IgD-negative memory B cell (primary cell): ENCODE measurements around the gene NPTX1. TPM values are rescaled to one million over a fixed set of nuclear protein-coding genes. Genes with fewer than 3 reads are reported as not detected.

Source experiments
- H3K27ac Mint-ChIP-seq, 3 donors: one replicate each; pipeline ENCODE4 v1.8.0; 2020 to 2022; ENCODE audit warnings: mild to moderate bottlenecking in 3 of 3, mixed read lengths in 3 of 3, moderate library complexity in 1 of 3
- H3K27me3 Mint-ChIP-seq: one replicate; pipeline ENCODE4 v1.8.0; 2021; ENCODE audit warnings: mixed read lengths
- H3K36me3 Mint-ChIP-seq: one replicate; pipeline ENCODE4 v1.8.0; 2020; ENCODE audit warnings: mild to moderate bottlenecking, mixed read lengths
- H3K4me1 Mint-ChIP-seq, 3 donors: one replicate each; pipeline ENCODE4 v1.8.0; 2020 to 2022; ENCODE audit warnings: mixed read lengths in 3 of 3, mild to moderate bottlenecking in 1 of 3
- H3K4me3 Mint-ChIP-seq, 4 donors: one replicate each; pipeline ENCODE4 v1.8.0; 2020 to 2022; ENCODE audit warnings: mild to moderate bottlenecking in 4 of 4, mixed read lengths in 4 of 4, moderate library complexity in 3 of 4
- H3K9me3 Mint-ChIP-seq, 3 donors: one replicate each; pipeline ENCODE4 v1.8.0; 2020 to 2021; ENCODE audit warnings: mixed read lengths in 3 of 3, mild to moderate bottlenecking in 1 of 3
- polyA plus RNA-seq: library from polyadenylated mRNA; unstranded; fragments of 300-500 nt; fragmentation: Illumina TruSeq; gene quantifications from one replicate; pipeline ENCODE4 v1.2.3, GENCODE V29; 2021

Gene NPTX1
- polyA plus RNA-seq, 1 donor from 2014 or later, result not detected

DNA sequence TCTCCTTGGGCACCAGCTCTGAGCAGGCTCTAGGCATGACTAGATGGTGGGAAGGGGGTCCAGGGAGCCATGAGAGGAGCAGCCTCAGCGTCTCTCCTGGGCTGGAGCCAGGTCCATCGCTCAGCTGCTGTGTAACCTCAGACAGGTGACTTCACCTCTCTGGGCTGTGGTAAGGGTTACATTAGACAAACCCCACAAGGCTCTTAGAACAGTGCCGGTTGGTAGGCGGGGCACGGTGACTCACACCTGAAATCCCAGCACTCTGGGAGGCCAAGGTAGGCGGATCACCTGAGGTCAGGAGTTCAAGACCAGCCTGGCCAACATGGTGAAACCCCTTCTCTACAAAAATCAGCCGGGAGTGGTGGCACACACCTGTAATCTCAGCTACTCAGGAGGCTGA, 18.1 kb upstream of the NPTX1 start:
- H3K27me3 Mint-ChIP-seq, result peaks cover 16% of the 10 kb centered on the region
- H3K27ac Mint-ChIP-seq, result no peak overlapping the region
- H3K4me3 Mint-ChIP-seq, result no peak overlapping the region
- no peaks in the 10 kb centered on the region for H3K36me3 Mint-ChIP-seq
- H3K9me3 Mint-ChIP-seq, result peaks cover 0 to 2% (median 0%) of the 10 kb centered on the region in 3 donors
- H3K4me1 Mint-ChIP-seq, result peaks cover 0 to 3% (median 0%) of the 10 kb centered on the region in 3 donors

DNA sequence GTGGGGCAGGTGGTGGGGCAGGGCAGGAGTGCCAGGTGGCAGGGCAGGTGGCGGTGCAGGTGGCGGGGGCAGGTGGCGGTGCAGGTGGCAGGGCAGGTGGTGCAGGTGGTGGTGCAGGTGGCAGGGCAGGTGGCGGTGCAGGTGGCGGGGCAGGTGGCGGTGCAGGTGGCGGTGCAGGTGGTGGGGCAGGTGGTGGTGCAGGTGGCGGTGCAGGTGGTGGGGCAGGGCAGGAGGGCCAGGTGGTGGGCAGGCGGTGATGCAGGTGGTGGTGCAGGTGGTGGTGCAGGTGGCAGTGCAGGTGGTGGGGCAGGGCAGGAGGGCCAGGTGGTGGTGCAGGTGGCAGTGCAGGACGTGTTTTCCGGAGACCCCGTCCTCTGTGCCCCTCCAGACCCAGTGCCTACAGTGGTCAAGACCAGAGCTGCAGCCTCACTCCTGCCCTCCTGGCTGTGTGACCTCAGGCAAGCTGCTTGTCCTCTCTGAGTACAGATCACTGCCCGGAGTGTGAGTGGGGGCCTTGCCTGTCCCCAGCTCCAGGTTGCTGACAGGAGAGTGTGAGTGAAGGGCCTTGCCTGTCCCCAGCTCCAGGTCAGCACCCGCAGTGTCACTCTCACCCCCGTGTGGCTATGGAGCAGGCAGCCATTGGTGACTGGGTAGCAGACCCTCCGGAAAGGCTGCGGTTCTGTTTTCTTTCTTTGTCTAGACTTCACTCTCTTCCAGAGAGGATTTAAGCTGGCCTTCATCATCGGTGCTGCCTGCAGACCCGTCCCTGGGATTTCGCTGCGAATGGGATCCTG, 16.1 kb upstream of the NPTX1 start:
- Mint-ChIP-seq H3K27ac (peak overlapping the region in 1 of 3 donors; percentile 4), H3K4me1 (no peaks in the 10 kb centered on the region), H3K27me3 (peaks cover 11% of the 10 kb centered on the region), H3K4me3 (no peak overlapping the region), H3K9me3 (peaks cover 0 to 2% (median 0%) of the 10 kb centered on the region in 3 donors), H3K36me3 (no peaks in the 10 kb centered on the region)

DNA sequence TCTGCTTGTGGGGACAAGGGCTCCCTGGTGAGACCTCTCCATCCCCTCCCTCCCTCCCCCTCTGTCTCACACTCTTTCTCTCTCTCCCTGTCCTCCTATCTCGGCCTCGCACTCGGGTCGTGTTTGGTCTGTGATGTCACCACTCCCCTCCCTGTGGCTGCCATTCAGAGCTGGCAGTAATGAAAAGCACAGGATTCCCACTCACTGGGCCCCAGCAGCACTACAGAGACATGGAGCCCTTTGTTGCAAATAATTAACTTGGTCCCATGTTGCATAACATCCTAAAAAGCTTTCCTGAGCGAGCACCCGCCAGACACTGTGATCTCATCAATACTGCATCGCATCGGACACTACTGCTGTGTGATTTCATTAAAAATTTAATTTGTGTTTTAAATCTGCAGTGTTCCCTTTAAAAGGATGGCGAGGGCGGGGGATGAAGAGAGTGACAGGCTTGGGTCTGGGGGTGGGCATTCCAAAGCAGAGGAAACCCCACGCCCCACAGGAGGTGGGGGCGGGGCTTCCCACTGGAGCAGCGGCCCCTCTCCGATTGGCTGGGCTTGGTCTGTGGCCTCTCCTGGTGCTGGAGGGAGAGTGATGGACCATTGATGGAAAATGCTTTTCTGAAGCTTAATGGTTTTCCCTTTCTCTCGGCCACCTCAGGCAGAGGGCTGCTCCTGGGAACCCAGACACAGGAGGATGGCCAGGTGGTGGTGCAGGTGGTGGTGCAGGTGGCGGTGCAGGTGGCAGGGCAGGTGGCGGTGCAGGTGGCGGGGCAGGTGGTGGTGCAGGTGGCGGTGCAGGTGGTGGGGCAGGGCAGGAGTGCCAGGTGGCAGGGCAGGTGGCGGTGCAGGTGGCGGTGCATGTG, 15.3 kb upstream of the NPTX1 start:
- no peaks in the 10 kb centered on the region for H3K36me3 Mint-ChIP-seq
- peaks cover 9% of the 10 kb centered on the region for H3K27me3 Mint-ChIP-seq
- peaks cover 0 to 2% (median 0%) of the 10 kb centered on the region in 3 donors for H3K9me3 Mint-ChIP-seq
- H3K4me3 Mint-ChIP-seq, result no peak overlapping the region
- no peaks in the 10 kb centered on the region for H3K4me1 Mint-ChIP-seq
- H3K27ac Mint-ChIP-seq, result no peak overlapping the region

DNA sequence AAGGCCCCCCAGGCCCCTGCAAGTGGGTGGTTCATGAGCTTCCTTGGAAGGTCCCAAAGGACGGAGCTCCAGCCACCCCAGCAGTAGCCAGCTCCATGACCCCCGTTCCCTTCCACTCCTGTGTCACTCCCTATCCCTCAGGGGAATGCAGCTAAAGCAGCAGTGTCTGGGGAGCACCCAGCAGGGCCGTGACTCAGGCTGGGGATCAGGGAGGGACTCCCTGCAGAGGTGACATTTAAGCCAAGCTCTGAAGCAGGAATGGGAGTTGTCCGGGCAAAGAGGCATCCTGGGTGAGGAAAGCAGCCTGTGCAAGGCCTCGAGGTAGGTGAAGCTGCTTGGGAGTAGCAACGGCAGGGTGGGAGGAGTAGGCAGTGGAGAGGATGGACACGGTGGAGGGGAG, 11.1 kb upstream of the NPTX1 start:
- Mint-ChIP-seq H3K36me3 (no peaks in the 10 kb centered on the region), H3K4me3 (no peak overlapping the region), H3K27me3 (peaks cover 12% of the 10 kb centered on the region), H3K9me3 (peaks cover 0 to 2% (median 0%) of the 10 kb centered on the region in 3 donors), H3K27ac (no peak overlapping the region), H3K4me1 (no peaks in the 10 kb centered on the region)

DNA sequence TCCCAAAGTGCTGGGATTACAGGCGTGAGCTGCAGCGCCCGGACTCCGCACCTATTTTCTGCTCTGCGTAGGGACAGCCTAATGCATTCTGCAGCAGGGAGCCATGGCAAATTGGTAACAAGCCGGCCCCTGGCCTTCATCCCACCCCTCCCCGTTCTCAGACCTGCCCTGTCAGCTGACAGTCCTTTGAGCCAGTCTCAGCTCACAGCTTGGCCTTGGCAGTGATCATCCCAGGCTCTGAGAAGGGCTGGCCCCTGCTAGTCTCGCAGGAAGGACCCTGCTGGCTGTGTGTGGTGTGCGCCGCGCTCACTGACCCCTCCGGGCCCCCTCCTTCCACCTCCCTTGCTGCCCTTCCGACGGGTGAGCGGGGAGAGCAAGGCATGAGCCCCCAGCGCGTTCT, 10.3 kb upstream of the NPTX1 start:
- Mint-ChIP-seq H3K9me3 (peaks cover 0 to 2% (median 0%) of the 10 kb centered on the region in 3 donors), H3K27me3 (peaks cover 19% of the 10 kb centered on the region)

DNA sequence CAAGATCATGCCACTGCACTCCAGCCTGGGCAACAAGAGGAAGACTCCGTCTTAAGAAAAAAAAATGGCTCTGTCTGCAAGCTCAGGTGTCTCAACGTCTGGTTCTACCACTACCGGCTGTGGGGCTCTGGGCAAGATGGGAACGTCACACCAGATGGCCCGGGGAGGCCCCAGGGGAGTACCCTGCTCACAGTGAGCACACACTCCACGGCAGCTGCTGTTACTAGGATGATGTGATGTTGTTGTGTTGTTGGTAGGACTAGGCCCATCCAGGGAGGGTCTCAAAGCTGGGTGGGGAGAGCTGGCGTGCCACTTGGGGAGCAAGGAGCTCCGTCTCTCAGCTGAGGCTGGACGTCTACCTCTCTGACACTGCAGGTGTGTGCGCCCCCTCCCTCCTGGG, 9.4 kb upstream of the NPTX1 start:
- Mint-ChIP-seq H3K36me3 (no peaks in the 10 kb centered on the region), H3K4me1 (peaks cover 0 to 2% (median 0%) of the 10 kb centered on the region in 3 donors), H3K27me3 (peaks cover 27% of the 10 kb centered on the region), H3K27ac (peak overlapping the region in 1 of 3 donors; percentile 70), H3K9me3 (peaks cover 0 to 2% (median 0%) of the 10 kb centered on the region in 3 donors), H3K4me3 (no peak overlapping the region)

More for the DNA sequence above, 10.3 kb upstream of the NPTX1 start:
- Mint-ChIP-seq H3K27ac (no peak overlapping the region), H3K4me3 (no peak overlapping the region), H3K4me1 (no peaks in the 10 kb centered on the region), H3K36me3 (no peaks in the 10 kb centered on the region)

DNA sequence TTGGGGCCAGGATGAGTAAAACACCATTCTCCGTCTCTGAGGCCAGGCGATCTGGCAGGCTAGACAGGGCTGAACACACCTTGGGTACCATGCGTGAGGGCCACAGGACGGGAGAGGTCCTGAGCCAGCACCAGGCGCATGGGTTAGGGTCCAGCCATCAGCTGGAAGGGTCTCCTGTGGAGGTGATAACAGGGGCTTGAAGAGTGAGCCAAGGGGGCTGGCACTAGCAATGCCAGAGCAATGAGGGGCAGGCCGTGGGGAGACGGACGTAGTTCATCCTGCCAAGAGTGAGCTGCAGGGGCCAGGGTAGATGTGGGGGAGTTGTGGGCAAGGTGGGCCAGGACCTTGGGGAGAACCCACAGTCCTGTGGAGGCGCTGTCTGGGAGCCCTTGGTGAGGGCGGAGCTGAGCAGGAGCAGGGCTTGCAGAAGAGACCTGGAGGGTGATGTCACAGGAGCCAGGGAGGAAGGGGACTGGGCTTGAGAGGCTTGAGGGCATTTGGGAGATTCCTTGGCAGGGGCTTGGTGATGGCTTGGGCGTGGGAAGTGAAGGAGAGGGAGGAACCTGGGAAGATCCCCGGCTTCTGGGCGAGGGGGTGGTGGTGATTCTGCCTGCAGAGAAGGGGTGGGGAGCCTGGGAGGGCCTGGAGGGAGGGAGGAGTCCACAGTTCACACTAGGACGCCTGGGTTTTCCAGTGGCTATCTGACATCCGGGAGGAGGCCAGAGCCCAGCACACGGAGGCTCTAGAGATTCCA, 6.3 kb upstream of the NPTX1 start:
- Mint-ChIP-seq H3K27me3 (peaks cover 40% of the 10 kb centered on the region), H3K4me1 (peaks cover 0 to 2% (median 0%) of the 10 kb centered on the region in 3 donors), H3K27ac (peak overlapping the region in 1 of 3 donors; percentile 48), H3K36me3 (no peaks in the 10 kb centered on the region), H3K4me3 (peak overlapping the region in 2 of 4 donors; percentile 14 to 31), H3K9me3 (no peaks in the 10 kb centered on the region)

DNA sequence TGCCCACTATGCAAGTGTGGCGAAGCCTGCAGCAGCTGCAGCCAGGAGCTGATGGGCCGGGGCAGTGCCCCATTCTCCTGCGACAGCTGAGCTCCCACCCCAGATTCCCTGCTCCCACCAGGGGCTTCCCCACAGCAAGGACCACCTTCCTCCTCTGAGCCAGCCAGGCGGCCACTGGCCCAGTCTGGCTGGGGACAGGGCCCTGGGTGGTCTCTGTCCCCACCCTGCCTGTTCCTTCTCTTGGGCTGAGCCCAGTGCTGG, 5.6 kb upstream of the NPTX1 start:
- H3K27ac Mint-ChIP-seq, result peak overlapping the region in 1 of 3 donors; percentile 48
- no peak overlapping the region for H3K4me3 Mint-ChIP-seq
- peaks cover 40% of the 10 kb centered on the region for H3K27me3 Mint-ChIP-seq
- H3K36me3 Mint-ChIP-seq, result no peaks in the 10 kb centered on the region
- no peaks in the 10 kb centered on the region for H3K9me3 Mint-ChIP-seq
- H3K4me1 Mint-ChIP-seq, result peaks cover 0 to 2% (median 0%) of the 10 kb centered on the region in 3 donors

DNA sequence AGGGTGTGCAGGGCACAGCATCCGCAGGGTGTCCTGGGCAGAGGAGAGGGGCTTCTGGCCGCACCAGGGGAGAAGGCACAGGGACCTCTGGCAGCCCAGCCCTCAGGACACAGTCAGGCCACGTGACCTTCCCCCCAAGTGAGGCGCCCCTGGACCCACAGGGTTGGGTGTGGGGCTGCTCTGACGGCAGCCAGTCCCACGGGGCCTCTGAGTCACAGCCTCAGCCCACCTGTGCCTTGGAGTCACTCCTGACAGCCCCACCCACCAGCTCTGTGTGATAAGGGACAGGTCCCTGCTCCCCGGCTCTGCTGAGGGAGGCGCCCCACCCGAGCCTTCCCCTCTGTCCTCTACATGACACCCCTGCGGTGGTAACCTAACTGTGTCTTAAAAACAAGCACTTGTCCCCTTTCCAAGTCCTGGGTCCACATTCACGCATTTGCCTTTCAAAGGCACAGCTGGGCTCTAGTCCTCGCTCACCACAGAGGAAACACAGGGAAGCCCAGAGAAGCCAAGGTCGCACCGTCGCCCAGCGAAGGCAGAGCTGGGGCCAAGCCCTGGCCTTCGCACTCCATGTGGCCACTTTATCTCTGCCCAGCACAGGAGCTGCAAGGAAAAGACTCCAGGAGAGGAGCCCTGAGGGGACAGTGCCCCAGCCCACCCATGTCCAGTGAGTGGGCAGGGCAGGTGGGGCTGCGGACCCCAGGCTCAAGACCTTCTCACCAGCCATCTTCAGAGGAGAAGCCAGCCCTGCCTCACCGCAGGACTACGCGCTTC, 5.1 kb upstream of the NPTX1 start:
- H3K27me3 Mint-ChIP-seq, result peaks cover 40% of the 10 kb centered on the region
- H3K9me3 Mint-ChIP-seq, result no peaks in the 10 kb centered on the region
- H3K36me3 Mint-ChIP-seq, result no peaks in the 10 kb centered on the region
- H3K4me1 Mint-ChIP-seq, result peaks cover 0 to 2% (median 0%) of the 10 kb centered on the region in 3 donors
- peak overlapping the region in 1 of 3 donors; percentile 48 for H3K27ac Mint-ChIP-seq
- no peak overlapping the region for H3K4me3 Mint-ChIP-seq

DNA sequence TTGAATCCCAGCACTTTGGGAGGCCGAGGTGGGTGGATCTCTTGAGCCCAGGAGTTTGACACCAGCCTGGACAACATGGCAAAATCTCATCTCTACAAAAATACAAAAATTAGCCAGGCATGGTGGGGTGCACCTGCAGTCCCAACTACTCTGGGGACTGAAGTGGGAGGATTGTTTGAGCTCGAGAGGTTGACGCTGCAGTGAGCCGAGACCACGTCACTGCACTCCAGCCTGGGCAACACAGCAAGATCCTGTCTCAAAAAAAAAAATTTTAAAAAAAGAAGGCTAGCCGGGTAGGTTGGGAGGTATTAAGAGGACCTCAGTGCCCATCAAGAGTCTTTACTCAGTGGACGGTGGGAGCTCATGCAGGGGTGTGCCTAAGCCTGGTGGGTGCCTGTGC, 3.8 kb upstream of the NPTX1 start:
- Mint-ChIP-seq H3K27ac (no peak overlapping the region), H3K27me3 (peaks cover 38% of the 10 kb centered on the region), H3K9me3 (no peaks in the 10 kb centered on the region), H3K4me1 (peaks cover 0 to 3% (median 2%) of the 10 kb centered on the region in 3 donors), H3K4me3 (no peak overlapping the region), H3K36me3 (no peaks in the 10 kb centered on the region)

DNA sequence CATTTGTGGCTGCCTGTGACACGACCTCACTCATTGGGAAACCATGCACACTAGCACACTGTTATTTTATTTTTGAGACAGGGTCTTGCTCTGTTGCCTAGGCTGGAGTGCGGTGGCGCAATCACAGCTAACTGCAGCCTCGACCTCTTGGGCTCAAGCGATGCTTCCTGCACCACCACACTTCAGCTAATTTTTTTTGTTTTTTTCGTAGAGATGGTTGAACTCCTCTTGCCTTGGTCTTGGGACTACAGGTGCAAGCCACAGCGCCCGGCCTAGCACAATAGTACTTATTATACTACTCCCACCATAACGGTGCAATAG, 2.8 kb upstream of the NPTX1 start:
- no peak overlapping the region for H3K27ac Mint-ChIP-seq
- H3K36me3 Mint-ChIP-seq, result no peaks in the 10 kb centered on the region
- no peaks in the 10 kb centered on the region for H3K9me3 Mint-ChIP-seq
- H3K4me1 Mint-ChIP-seq, result peaks cover 6 to 10% (median 6%) of the 10 kb centered on the region in 3 donors
- peaks cover 47% of the 10 kb centered on the region for H3K27me3 Mint-ChIP-seq
- peak overlapping the region; percentile 34 to 88 (median 67) for H3K4me3 Mint-ChIP-seq

DNA sequence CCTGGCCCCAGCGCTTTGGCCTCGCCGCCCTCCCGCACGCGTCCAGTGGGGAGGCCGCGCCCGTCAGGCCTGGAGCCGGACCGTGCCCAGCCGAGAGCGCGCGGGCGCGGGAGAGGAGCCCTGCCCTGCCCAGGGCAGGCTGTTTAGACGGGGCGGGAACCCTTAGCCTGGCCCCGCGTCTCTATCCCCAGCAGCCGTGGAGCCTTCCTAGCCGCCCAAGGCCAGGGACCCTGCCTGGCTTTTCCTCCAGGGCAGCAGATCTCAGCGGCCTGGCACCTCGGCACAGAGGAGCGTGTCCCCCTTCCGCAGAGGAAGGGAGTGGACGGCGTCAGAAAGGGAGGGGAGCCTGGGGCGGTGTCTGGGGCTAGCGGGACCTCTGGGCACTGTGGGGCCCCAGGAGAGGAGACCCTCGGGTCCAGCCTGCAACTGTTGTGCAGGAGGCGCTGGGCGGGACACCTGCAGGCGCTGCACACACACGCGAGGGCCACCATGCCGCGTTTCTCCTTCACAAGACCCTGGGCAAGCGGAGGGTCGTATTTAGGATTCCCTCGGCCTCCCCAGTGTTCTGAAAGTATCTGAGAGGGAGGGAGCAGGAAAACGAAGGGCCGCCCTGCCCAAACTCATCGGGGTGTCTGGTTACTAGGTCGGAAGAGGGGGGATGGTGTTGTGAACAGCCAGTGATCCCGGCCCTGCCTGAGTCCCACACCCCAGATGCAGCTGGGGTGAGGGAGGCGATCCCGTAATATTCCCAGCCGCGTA, 2.3 kb upstream of the NPTX1 start:
- Mint-ChIP-seq H3K27ac (no peak overlapping the region), H3K36me3 (no peaks in the 10 kb centered on the region), H3K27me3 (peaks cover 51% of the 10 kb centered on the region), H3K9me3 (no peaks in the 10 kb centered on the region), H3K4me1 (peaks cover 6 to 10% (median 6%) of the 10 kb centered on the region in 3 donors), H3K4me3 (peak overlapping the region; percentile 34 to 88 (median 67))

DNA sequence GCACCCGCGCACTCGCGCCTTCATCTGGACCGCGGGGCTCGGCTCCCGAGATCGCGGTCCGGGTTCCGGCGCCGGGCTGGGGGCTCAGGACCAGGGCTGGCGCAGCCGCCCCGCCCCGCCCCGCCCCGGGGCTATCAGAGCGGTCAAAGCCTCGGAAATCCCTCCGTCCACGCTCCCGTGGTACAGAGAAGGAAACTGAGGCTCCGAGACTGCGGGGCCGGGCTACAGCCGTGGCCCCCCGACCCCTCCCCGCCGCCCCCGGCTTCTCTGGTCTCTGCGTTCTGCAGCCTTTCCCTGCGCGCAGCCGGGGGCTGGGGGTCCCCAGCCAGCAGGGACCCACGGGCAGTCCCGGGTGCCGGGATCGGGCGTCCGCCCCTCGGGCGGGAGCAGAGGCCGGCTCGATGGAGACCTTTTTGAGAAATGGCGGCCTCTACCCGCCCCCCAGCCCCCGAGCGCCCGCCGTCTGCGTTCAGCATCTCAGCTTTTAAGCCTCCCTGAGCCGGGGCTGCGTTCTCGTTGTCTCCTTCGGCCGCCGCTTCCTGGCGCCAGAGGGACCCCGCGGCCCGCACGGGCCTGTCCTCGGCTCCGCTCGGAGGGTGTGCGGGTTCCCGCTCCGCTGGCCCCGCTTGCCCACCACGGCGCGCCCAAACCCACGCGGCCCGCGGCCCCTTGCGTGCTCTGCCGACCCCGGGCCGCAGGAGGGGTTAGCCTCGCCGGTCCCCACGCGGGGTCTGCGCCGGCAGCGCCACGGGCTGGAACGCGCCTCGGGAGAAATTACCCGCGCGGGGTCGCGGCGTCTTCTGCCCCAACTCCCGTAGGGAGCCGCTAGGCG, 1.5 kb upstream of the NPTX1 start:
- H3K4me1 Mint-ChIP-seq, result peaks cover 6 to 10% (median 6%) of the 10 kb centered on the region in 3 donors
- H3K27ac Mint-ChIP-seq, result no peak overlapping the region
- no peaks in the 10 kb centered on the region for H3K9me3 Mint-ChIP-seq
- peaks cover 54% of the 10 kb centered on the region for H3K27me3 Mint-ChIP-seq
- H3K36me3 Mint-ChIP-seq, result no peaks in the 10 kb centered on the region
- H3K4me3 Mint-ChIP-seq, result no peak overlapping the region
